H1 (cell line): ENCODE measurements around the gene KCNH6. TPM values are rescaled to one million over a fixed set of nuclear protein-coding genes. Genes with fewer than 3 reads are reported as not detected.

Experiments
- CTCF ChIA-PET: fragments of 300-600 bp; sonication (Branson Sonifier 250); formaldehyde crosslinking; loops from one replicate; lab custom pipeline; 2021; ENCODE audit not compliant: partially characterized antibody; lab: Charles Lee
- POLR2A ChIA-PET: fragments of 300-600 bp; sonication (Branson Sonifier 250); formaldehyde crosslinking; loops from one replicate; lab custom pipeline; 2021; ENCODE audit warnings: inconsistent platforms; ENCODE audit not compliant: partially characterized antibody; lab: Charles Lee
- DNase-seq, 2 experiments: peaks; one replicate each; pipeline versions ENCODE4 v3.0.0 to v3.0.0-alpha.2; 2010 to 2022; ENCODE audit warnings: low spot score in 2 of 2, low read depth in 1 of 2, mixed read lengths in 1 of 2
- FAIRE-seq: peaks from 2 replicates; lab custom pipeline; 2011; peaks lifted over from hg19 to GRCh38; lab: Jason Lieb, UNC
- H2AFZ ChIP-seq: 2 replicates; pipeline ENCODE4 v1.8.1; 2012; ENCODE audit warnings: low read length, inconsistent platforms
- H2AK5ac ChIP-seq: 2 replicates; pipeline ENCODE4 v1.6.1; 2013; ENCODE audit warnings: low read depth, low read length
- H2BK120ac ChIP-seq: replicated peaks from 2 replicates; pipeline ENCODE3; 2013; ENCODE audit warnings: low read depth, low read length, inconsistent platforms
- H2BK12ac ChIP-seq: 2 replicates; pipeline ENCODE4 v1.6.1; 2013; ENCODE audit warnings: low read depth, low read length
- H2BK15ac ChIP-seq: 2 replicates; pipeline ENCODE4 v1.6.1; 2013; ENCODE audit warnings: low read length
- H2BK20ac ChIP-seq: 2 replicates; pipeline ENCODE4 v1.6.1; 2013; ENCODE audit warnings: low read length
- H2BK5ac ChIP-seq: 2 replicates; pipeline ENCODE4 v1.6.1; 2013; ENCODE audit warnings: low read depth, low read length
- H3K14ac ChIP-seq: 2 replicates; pipeline ENCODE4 v1.6.1; 2013; ENCODE audit warnings: inconsistent platforms; ENCODE audit not compliant: insufficient read length
- H3K18ac ChIP-seq: 2 replicates; pipeline ENCODE4 v1.6.1; 2013; ENCODE audit warnings: low read length; ENCODE audit errors: extremely low read depth
- H3K23ac ChIP-seq: 2 replicates; pipeline ENCODE4 v1.6.1; 2013; ENCODE audit warnings: inconsistent platforms; ENCODE audit not compliant: insufficient read length
- H3K23me2 ChIP-seq: 2 replicates; pipeline ENCODE4 v1.6.1; 2013; ENCODE audit warnings: low read depth, low read length
- H3K27ac ChIP-seq: 2 replicates; pipeline ENCODE4 v1.6.1; 2011; ENCODE audit warnings: low read depth, low read length, inconsistent platforms
- H3K27me3 ChIP-seq, 4 experiments: replicated peaks in 1 of 4; 1 replicate in 1 of 4; 2 replicates in 3 of 4; pipeline versions ENCODE4 v1.6.1 to v1.8.1; 2011 to 2013; ENCODE audit warnings: low read length in 3 of 4, mild to moderate bottlenecking in 3 of 4, inconsistent platforms in 2 of 4, mixed read lengths in 2 of 4, moderate library complexity in 1 of 4; ENCODE audit not compliant: control insufficient read depth in 3 of 4, insufficient read depth in 3 of 4; ENCODE audit errors: extremely low read depth in 1 of 4
- H3K36me3 ChIP-seq, 4 experiments: 2 replicates each; pipeline versions ENCODE4 v1.6.1 to v1.8.1; 2011 to 2013; ENCODE audit warnings: mild to moderate bottlenecking in 4 of 4, low read length in 3 of 4, moderate library complexity in 2 of 4, control low read depth in 1 of 4, inconsistent platforms in 1 of 4; ENCODE audit not compliant: insufficient read depth in 4 of 4, control insufficient read depth in 2 of 4
- H3K4ac ChIP-seq: replicated peaks from 2 replicates; pipeline ENCODE3; 2013; ENCODE audit warnings: low read length, low read depth, mixed read lengths, inconsistent platforms; ENCODE audit not compliant: insufficient read length
- H3K4me1 ChIP-seq, 4 experiments: replicated peaks in 1 of 4; 1 replicate in 1 of 4; 2 replicates in 3 of 4; pipeline versions ENCODE4 v1.6.1 to v1.8.1; 2011 to 2013; ENCODE audit warnings: low read length in 3 of 4, inconsistent platforms in 2 of 4, mixed read lengths in 1 of 4; ENCODE audit not compliant: insufficient read depth in 4 of 4, control insufficient read depth in 3 of 4
- H3K4me2 ChIP-seq, 2 experiments: 2 replicates each; pipeline versions ENCODE4 v1.6.1 to v1.8.1; 2011 to 2013; ENCODE audit warnings: low read depth in 2 of 2, low read length in 2 of 2, control low read depth in 1 of 2, inconsistent platforms in 1 of 2, mild to moderate bottlenecking in 1 of 2; ENCODE audit not compliant: insufficient read depth in 1 of 2
- H3K4me3 ChIP-seq, 4 experiments: fragments of 200-600, 300-600 bp in 1 of 4; sonication (generic), shearing (Covaris generic), sonication (Bioruptor Twin) in 1 of 4; 2 replicates each; pipeline versions ENCODE4 v1.5.1 to v1.8.1; 2011 to 2016; ENCODE audit warnings: low read length in 4 of 4, low read depth in 3 of 4, control low read depth in 2 of 4, inconsistent platforms in 2 of 4, mild to moderate bottlenecking in 2 of 4, mixed read lengths in 1 of 4, moderate library complexity in 1 of 4; ENCODE audit not compliant: insufficient read depth in 2 of 4; ENCODE audit errors: extremely low read depth in 1 of 4
- H3K56ac ChIP-seq: replicated peaks from 2 replicates; pipeline ENCODE3; 2013; ENCODE audit warnings: low read depth, mild to moderate bottlenecking, mixed read lengths, low read length, inconsistent platforms; ENCODE audit not compliant: insufficient read length
- H3K79me1 ChIP-seq: 2 replicates; pipeline ENCODE4 v1.6.1; 2013; ENCODE audit warnings: low read depth, low read length, control low read depth
- H3K79me2 ChIP-seq, 2 experiments: 2 replicates each; pipeline versions ENCODE4 v1.6.1 to v1.8.1; 2012 to 2013; ENCODE audit warnings: low read length in 2 of 2, mild to moderate bottlenecking in 2 of 2, inconsistent platforms in 1 of 2; ENCODE audit not compliant: insufficient read depth in 2 of 2, control insufficient read depth in 1 of 2
- H3K9ac ChIP-seq, 4 experiments: replicated peaks in 1 of 4; 1 replicate in 1 of 4; 2 replicates in 3 of 4; pipeline versions ENCODE4 v1.6.1 to v1.8.1; 2011 to 2013; ENCODE audit warnings: low read depth in 3 of 4, low read length in 3 of 4, control low read depth in 2 of 4, mild to moderate bottlenecking in 2 of 4, moderate library complexity in 2 of 4, inconsistent platforms in 1 of 4; ENCODE audit errors: extremely low read depth in 1 of 4
- H3K9me3 ChIP-seq, 2 experiments: 2 replicates each; pipeline versions ENCODE4 v1.6.1 to v1.8.1; 2012 to 2013; ENCODE audit warnings: mild to moderate bottlenecking in 2 of 2, moderate library complexity in 2 of 2, control low read depth in 1 of 2, inconsistent platforms in 1 of 2, low read depth in 1 of 2, low read length in 1 of 2, mixed read lengths in 1 of 2; ENCODE audit not compliant: insufficient read depth in 2 of 2
- H4K20me1 ChIP-seq, 2 experiments: replicated peaks in 1 of 2; 2 replicates each; pipeline versions ENCODE3 to v1.8.1; 2011 to 2013; ENCODE audit warnings: inconsistent platforms in 2 of 2, low read length in 2 of 2, mild to moderate bottlenecking in 1 of 2; ENCODE audit not compliant: insufficient read depth in 2 of 2, control insufficient read depth in 1 of 2
- H4K5ac ChIP-seq: 2 replicates; pipeline ENCODE4 v1.6.1; 2013; ENCODE audit warnings: low read length, low read depth, mixed read lengths, inconsistent platforms; ENCODE audit not compliant: insufficient read length
- H4K8ac ChIP-seq: 2 replicates; pipeline ENCODE4 v1.8.0; 2013; ENCODE audit warnings: mild to moderate bottlenecking, moderate library complexity, low read length, inconsistent platforms; ENCODE audit not compliant: insufficient read depth; ENCODE audit errors: extremely low read depth
- H4K91ac ChIP-seq: replicated peaks from 2 replicates; pipeline ENCODE3; 2013; ENCODE audit warnings: low read length, mixed read lengths, inconsistent platforms; ENCODE audit not compliant: insufficient read length
- BRCA1 ChIP-seq: IDR thresholded peaks from 2 replicates; pipeline ENCODE4 v1.6.1; 2012; ENCODE audit warnings: low read depth, low read length, improper control_type of control experiment
- GABPA ChIP-seq: IDR thresholded peaks from 2 replicates; pipeline ENCODE4 v1.6.1; 2011; ENCODE audit warnings: mild to moderate bottlenecking, low read length, moderate library complexity, borderline replicate concordance; ENCODE audit not compliant: insufficient read depth
- RAD21 ChIP-seq, 2 experiments: IDR thresholded peaks in 1 of 2; conservative IDR thresholded peaks in 1 of 2; 2 replicates each; pipeline ENCODE4 v1.6.1; 2011; ENCODE audit warnings: low read depth in 2 of 2, low read length in 2 of 2, improper control_type of control experiment in 1 of 2, inconsistent platforms in 1 of 2, mild to moderate bottlenecking in 1 of 2, moderate library complexity in 1 of 2
- RFX5 ChIP-seq: IDR thresholded peaks from 2 replicates; pipeline ENCODE4 v1.6.1; 2011; ENCODE audit warnings: low read depth, low read length, improper control_type of control experiment, borderline replicate concordance
- SP4 ChIP-seq: IDR thresholded peaks from 2 replicates; pipeline ENCODE4 v1.6.1; 2012; ENCODE audit warnings: low read length, inconsistent platforms
- SRF ChIP-seq: IDR thresholded peaks from 2 replicates; pipeline ENCODE4 v1.6.1; 2011; ENCODE audit warnings: mild to moderate bottlenecking, low read depth, low read length, moderate library complexity
- WGBS, 2 experiments: shearing (Covaris generic) in 1 of 2; methylation state at CpG; one replicate each; pipeline versions ENCODE4 v1.1.6 to v1.1.7; 2013 to 2015; ENCODE audit warnings: low lambda C conversion rate in 2 of 2, mixed read lengths in 2 of 2, inconsistent platforms in 1 of 2, low coverage in 1 of 2, missing lambda C conversion rate in 1 of 2; ENCODE audit not compliant: insufficient replicate concordance in 2 of 2, insufficient coverage in 1 of 2, insufficient read length in 1 of 2; ENCODE audit errors: extremely low coverage in 1 of 2, missing lambda C conversion rate in 1 of 2; 5-methylcytosine and 5-hydroxymethylcytosine counted together
- polyA plus RNA-seq, 7 experiments: library from polyadenylated mRNA; depleted of rRNA in 3 of 7; stranded (reverse) in 5 of 7; unstranded in 2 of 7; fragments of >200 nt in 5 of 7; fragments of 200-250 nt in 2 of 7; gene quantifications; 1 replicate in 5 of 7; 2 replicates in 1 of 7; 4 replicates in 1 of 7; pipeline versions ENCODE4 v1.2.1 to v1.2.3, GENCODE V29; 2011 to 2013; ENCODE audit warnings: missing spikeins in 2 of 7, mixed read lengths in 2 of 7
- total RNA-seq: library from RNA; stranded (reverse); fragmentation: NEBNext Ultra II Directional; extraction: Animal tissue kit (Norgen Biotek cat#: 25700); gene quantifications from 2 replicates; pipeline ENCODE4 v1.2.1, GENCODE V29; 2021
- TF ChIP-seq, protein P1 (sequence below), 3 experiments: IDR thresholded peaks; 1 replicate in 2 of 3; 2 replicates in 1 of 3; pipeline versions ENCODE4 v1.5.1 to v1.6.1; 2011; ENCODE audit warnings: low read length in 3 of 3, mild to moderate bottlenecking in 3 of 3, inconsistent platforms in 2 of 3, low read depth in 1 of 3, moderate library complexity in 1 of 3; ENCODE audit not compliant: insufficient read depth in 1 of 3; ENCODE audit errors: control extremely low read depth in 1 of 3

The KCNH6 gene
- total and polyA plus RNA-seq, 2 of the 8 experiments (the other 6 are each of a cell fraction or from before 2014, with no cell fraction given) = 1.8 to 3.6 TPM

DNA sequence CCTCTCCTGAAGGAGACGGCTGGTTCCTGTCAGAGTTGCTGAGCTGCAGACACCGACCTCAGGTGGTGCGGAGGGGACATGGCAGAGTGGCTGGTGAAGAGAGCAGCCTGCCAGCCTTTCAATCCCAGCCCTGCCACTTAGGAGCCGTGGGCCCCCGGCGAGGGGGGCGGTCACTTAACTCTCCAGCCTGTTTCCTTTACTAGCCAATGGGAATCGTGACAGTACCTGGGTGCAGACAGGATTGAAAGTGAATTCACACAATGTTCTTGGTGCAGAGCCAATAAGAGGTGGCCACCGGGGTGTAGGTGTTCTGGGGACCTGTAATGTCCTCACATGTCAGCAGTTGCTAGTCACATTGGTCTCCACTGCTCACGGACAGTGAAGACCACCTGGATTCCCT lies 32.8 kb upstream of the KCNH6 start:
- H3K79me1 ChIP-seq = no peaks in the 10 kb centered on the region
- no peak overlapping the region for H3K4me2 ChIP-seq
- peaks cover 0 to 2% of the 10 kb centered on the region in 2 experiments for H4K20me1 ChIP-seq
- H3K4ac ChIP-seq = no peak overlapping the region
- H3K9ac ChIP-seq = no peak overlapping the region
- H2BK5ac ChIP-seq = no peak overlapping the region
- no peak overlapping the region for H2BK120ac ChIP-seq
- TF ChIP-seq, protein P1, sequence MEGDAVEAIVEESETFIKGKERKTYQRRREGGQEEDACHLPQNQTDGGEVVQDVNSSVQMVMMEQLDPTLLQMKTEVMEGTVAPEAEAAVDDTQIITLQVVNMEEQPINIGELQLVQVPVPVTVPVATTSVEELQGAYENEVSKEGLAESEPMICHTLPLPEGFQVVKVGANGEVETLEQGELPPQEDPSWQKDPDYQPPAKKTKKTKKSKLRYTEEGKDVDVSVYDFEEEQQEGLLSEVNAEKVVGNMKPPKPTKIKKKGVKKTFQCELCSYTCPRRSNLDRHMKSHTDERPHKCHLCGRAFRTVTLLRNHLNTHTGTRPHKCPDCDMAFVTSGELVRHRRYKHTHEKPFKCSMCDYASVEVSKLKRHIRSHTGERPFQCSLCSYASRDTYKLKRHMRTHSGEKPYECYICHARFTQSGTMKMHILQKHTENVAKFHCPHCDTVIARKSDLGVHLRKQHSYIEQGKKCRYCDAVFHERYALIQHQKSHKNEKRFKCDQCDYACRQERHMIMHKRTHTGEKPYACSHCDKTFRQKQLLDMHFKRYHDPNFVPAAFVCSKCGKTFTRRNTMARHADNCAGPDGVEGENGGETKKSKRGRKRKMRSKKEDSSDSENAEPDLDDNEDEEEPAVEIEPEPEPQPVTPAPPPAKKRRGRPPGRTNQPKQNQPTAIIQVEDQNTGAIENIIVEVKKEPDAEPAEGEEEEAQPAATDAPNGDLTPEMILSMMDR (IDR thresholded peaks at IDR 0.05; ENCODE audit: control extremely low read depth in 1 of 3, insufficient read depth in 1 of 3, low read depth in 1 of 3, low read length in 3 of 3) = peak; percentile 8 to 44 (median 41); a peak in 3 of 4 replicates
- TF ChIP-seq GABPA (no peak), RAD21 (IDR thresholded peaks at IDR 0.05 in 1 of 2, conservative IDR thresholded peaks at IDR 0.05 in 1 of 2; ENCODE audit: low read depth in 2 of 2, low read length in 2 of 2) (peak; percentile 30 to 33; a peak in 3 of 4 replicates), BRCA1 (no peak), SRF (no peak), RFX5 (peak; percentile 70; the same call in 1 of the 2 replicates), SP4 (no peak)
- DNase-seq (no peak), FAIRE-seq (no peak)
- H3K27me3 ChIP-seq = peaks cover 0 to 4% (median 0%) of the 10 kb centered on the region in 4 experiments; a peak in 1 of 7 replicates
- H2BK15ac ChIP-seq = no peak overlapping the region
- H3K79me2 ChIP-seq = no peaks in the 10 kb centered on the region
- H3K27ac ChIP-seq = no peak overlapping the region
- 73% methylated on average over 10 of the region's 10 CpGs; no CpG with 5 or more reads in 1 of the 2 experiments for WGBS, 2 experiments
- no peak overlapping the region for H3K4me3 ChIP-seq
- 0 out of 2 replicates have a peak overlapping the region, but pooled peaks have one; percentile 60 for H2BK12ac ChIP-seq
- no peak overlapping the region for H3K23ac ChIP-seq
- no peak overlapping the region for H3K56ac ChIP-seq
- CTCF ChIA-PET = interaction anchor here (0.6 to 7.2 kb wide), 9 partner anchors 9 to 130 kb away, joined by 3 to 66 read pairs (median 4); partner anchors contain the start of gene ACE
- H3K4me1 ChIP-seq = peaks cover 0 to 3% (median 0%) of the 10 kb centered on the region in 4 experiments; a peak in 1 of 7 replicates
- H3K14ac ChIP-seq = no peak overlapping the region
- no peaks in the 10 kb centered on the region for H3K23me2 ChIP-seq
- H3K18ac ChIP-seq = 0 out of 2 replicates have a peak overlapping the region, but pooled peaks have one; percentile 16
- POLR2A ChIA-PET = interaction anchor here (0.6 to 1.5 kb wide), 3 partner anchors 9 to 37 kb away, joined by 3 read pairs; partner anchors contain the start of gene ACE
- H3K36me3 ChIP-seq = no peaks in the 10 kb centered on the region
- H2AK5ac ChIP-seq = no peak overlapping the region
- H4K8ac ChIP-seq = no peak overlapping the region
- no peak overlapping the region for H4K5ac ChIP-seq
- no peak overlapping the region for H2BK20ac ChIP-seq
- no peak overlapping the region for H4K91ac ChIP-seq
- no peaks in the 10 kb centered on the region for H3K9me3 ChIP-seq
- H2AFZ ChIP-seq = 0 out of 2 replicates have a peak overlapping the region, but pooled peaks have one; percentile 36
